Measurements from ENCODE around the gene MUC2.

The MUC2 gene

GRCh38 chr11:1036931-1037330, 37.7 kb upstream of the MUC2 start:
- no peak for DNase-seq (ENCODE audit: low spot score)

GRCh38 chr11:1037506-1038055, 37.1 kb upstream of the MUC2 start:
- no peak for DNase-seq (ENCODE audit: low spot score)

GRCh38 chr11:1038361-1038760, 36.3 kb upstream of the MUC2 start:
- DNase-seq (ENCODE audit: low spot score), result no peak

- DNase-seq (ENCODE audit: low spot score), result no peak
These were observed 35.8 kb upstream of the MUC2 start for GRCh38 chr11:1038921-1039320.

GRCh38 chr11:1039481-1040427, 34.9 kb upstream of the MUC2 start:
- no peak for DNase-seq (ENCODE audit: low spot score)

- DNase-seq (ENCODE audit: low spot score), result no peak
These were observed 34.1 kb upstream of the MUC2 start for GRCh38 chr11:1040428-1041148.

GRCh38 chr11:1041149-1041467, 33.6 kb upstream of the MUC2 start:
- no peak for DNase-seq (ENCODE audit: low spot score)

- DNase-seq (ENCODE audit: low spot score), result no peak
These were observed 33.2 kb upstream of the MUC2 start for GRCh38 chr11:1041471-1041870.

GRCh38 chr11:1041936-1042608, 32.6 kb upstream of the MUC2 start:
- DNase-seq (ENCODE audit: low spot score), result peak; percentile 94

GRCh38 chr11:1042626-1043562, 31.8 kb upstream of the MUC2 start:
- no peak for DNase-seq (ENCODE audit: low spot score)

- DNase-seq (ENCODE audit: low spot score), result no peak
These were observed 31.0 kb upstream of the MUC2 start for GRCh38 chr11:1043563-1044096.

GRCh38 chr11:1044160-1044559, 30.5 kb upstream of the MUC2 start:
- no peak for DNase-seq (ENCODE audit: low spot score)

- no peak for DNase-seq (ENCODE audit: low spot score)
These were observed 27.0 kb upstream of the MUC2 start for GRCh38 chr11:1047595-1048156.

GRCh38 chr11:1048375-1049070, 26.2 kb upstream of the MUC2 start:
- DNase-seq (ENCODE audit: low spot score), result no peak

- DNase-seq (ENCODE audit: low spot score), result no peak
These were observed 25.6 kb upstream of the MUC2 start for GRCh38 chr11:1049071-1049405.

GRCh38 chr11:1049431-1049891, 25.2 kb upstream of the MUC2 start:
- DNase-seq (ENCODE audit: low spot score), result no peak

- no peak for DNase-seq (ENCODE audit: low spot score)
These were observed 24.6 kb upstream of the MUC2 start for GRCh38 chr11:1049911-1050580.

- DNase-seq (ENCODE audit: low spot score), result peak; percentile 91
These were observed 23.9 kb upstream of the MUC2 start for GRCh38 chr11:1050581-1051355.

Measured in HuH-7.5 (cell line).